Measurements from ENCODE around the gene SHROOM1. TPM values are rescaled to one million over a fixed set of nuclear protein-coding genes. Genes with fewer than 3 reads are reported as not detected.
"Not testable (repeated sequence)": the region's sequence is repeated elsewhere in the genome, so short reads cannot be mapped to it uniquely, and the experiment has no call there.

The SHROOM1 gene
- 0.47 TPM for total RNA-seq

DNA sequence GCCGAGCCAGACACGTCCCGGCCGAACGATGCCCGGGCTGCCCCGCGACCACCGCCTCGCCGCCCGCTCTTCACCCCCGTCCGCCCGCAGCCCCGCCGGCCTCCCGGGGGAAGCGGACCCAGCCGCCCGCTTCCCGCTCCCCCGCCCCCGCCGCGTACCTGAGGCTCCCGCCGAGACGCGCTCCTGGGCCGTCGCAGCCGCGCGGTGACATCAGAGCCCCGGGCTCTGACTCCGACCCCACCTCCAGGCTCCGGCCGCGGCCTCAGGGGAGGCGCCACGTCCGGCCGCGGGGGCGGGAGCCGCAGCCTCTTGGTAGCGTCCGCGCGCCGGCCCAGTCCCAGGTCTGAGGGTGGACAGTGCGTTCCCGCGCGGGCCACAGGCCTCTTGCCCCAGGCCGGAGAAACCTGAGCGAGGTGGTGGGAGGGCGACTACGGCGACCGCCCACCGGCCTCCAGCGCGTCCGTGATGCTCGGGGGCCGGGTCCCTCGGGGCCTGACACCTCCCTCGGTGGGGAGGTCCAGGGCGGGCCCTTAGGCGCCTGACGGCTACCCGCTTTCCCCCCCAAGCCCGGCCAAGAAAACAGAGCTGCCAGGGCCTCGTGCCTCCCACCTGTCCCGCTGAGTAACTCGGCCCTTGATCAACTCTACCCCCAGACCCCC, at the start of gene SHROOM1:
Gene SHROOM1, minus strand, starts transcription at position 212 of the 659 bp plus-strand sequence. CDS start 4,507 bp downstream, outside the sequence.
- no peak for DNase-seq

DNA sequence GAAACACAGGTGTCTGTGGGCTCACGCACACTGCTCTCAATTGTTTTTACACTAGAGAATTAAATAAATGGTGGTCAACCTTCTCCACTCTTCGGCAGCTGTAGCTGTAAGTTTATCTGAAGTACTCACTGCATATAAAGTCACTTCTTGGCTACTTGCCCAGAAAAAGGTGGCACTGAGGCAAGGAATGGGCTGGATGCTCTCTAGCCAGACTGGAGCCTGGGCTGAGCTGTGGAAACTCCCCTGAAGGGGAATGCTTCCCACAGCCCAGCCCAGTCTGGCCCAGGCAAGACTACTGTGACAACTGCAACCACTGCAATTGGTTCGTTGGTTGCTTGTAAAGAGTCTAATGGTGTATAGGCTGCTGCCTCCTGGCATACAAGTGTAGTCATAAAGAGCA, 47.5 kb upstream of the SHROOM1 start:
- no peak for DNase-seq

DNA sequence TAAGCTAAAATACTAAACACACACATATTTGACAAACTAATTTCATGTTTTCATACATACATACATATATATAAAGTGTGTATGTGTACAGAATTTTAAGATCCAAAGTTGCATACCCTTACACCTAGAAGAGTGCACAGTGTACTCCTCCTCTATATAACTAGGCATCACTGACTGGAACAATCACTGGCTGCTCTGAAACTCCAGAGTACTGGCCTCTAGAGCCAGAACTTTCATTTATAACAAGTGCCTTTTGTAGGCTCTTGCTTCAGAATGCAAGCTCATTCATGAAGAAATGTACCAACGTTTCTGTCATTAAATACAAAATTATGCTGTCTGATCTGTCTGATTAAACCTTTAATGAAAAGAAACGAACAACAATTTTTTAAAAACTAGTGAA, 47.0 kb upstream of the SHROOM1 start:
- no peak for DNase-seq

- DNase-seq = no peak
Measured at GRCh38 chr5:132876020-132876759, 45.7 kb upstream of the SHROOM1 start.

DNA sequence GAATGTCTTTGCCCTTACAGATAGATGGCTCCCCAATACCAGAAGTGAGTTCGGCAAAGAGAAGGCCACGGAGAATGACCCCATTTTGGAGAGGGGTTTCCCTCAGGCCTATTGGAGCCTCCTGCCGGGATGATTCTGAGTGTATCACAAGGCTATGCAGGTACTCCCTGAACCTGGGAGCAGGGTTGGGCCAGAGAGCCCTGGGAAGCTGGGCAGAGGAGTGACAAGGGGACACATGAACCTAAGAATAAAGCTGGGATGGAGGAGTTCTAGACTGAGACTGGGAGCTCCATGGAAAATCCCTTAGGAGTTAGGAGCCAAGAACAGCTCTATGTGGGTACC, 43.5 kb upstream of the SHROOM1 start:
- no peak for DNase-seq

- no peak for DNase-seq
Measured at GRCh38 chr5:132873119-132873929, 42.9 kb upstream of the SHROOM1 start, which contains the start of gene LEAP2. TSS of gene LEAP2 (plus strand) at chr5:132873668. CDS start at chr5:132873695, 27 bp downstream.

DNA sequence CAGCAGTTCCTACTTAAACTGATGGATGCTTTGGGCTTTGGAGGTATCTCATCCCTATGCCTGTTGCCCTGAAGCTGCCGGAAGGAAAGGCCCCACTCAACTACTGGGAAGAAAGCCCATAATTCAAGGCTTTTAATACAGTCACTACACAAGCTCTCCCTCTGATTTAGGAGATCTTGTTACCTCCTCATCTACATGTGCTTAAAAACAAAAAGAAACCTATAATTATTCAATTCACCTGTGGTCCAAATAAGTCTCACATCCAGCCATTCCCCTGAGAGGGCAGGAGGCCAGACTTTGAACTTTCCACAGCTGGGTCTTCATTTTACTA, 42.3 kb upstream of the SHROOM1 start:
- DNase-seq = no peak

DNA sequence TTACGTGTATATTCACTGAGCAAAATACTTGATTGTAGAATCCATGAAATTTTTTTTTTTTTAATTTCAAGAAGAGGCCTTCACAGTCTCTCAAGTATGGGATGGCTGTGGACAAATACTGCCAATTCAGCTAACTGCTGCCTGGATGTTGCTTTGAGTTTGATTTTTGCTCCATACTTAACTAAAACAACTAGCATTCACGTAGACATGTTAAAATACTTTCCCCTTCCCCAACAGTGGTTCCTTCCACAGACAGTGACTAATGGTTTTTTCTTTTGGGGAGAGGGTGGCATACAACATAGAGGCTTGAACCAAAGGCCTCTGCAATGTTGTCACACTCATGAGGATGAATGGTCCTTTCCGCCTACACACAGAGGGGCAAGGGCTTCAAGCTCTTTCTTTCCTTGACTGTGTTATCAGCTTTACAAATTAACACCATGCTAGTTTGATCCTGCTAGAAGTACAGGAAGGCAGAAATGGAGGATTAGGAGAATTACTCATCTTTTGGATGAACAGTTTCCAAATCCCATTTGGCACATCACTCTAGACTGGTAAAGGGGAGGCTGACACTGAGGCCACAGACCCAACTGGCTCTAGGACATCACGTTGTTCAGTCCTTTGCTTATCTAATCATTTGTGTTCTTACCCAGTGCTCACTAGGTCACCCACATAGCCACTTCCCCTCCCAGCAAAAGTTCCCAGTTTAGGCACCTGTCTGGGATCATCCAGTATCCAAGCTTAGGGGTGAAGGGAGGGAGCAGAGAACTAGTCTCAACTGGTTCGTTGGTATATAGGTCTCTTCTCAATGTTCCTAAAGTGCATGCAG, 41.2 kb upstream of the SHROOM1 start:
- no peak for DNase-seq

DNA sequence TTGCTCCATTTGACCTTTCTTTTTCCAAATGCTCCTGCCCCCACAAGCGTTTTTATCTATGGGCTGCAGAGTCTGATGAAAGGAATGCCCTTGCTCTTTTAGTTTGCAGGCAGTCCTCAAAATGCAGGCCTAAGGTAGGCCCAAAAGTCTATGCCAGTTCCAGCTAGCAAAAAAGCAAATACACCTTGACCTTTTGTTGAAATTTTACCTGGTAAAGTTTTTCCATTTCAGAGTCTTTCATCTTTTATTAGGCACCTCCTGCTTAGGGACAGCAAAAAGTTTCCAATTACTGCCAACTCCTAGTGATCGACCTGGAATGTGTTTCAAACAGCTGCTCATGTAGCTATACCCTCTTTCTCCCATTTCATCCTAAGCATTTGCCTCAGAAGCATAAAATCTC, 40.4 kb upstream of the SHROOM1 start:
- DNase-seq = no peak

- DNase-seq = no peak
Measured at GRCh38 chr5:132868754-132869153, 38.3 kb upstream of the SHROOM1 start.

- DNase-seq = no peak
Measured at GRCh38 chr5:132867046-132867451, 36.6 kb upstream of the SHROOM1 start.

GRCh38 chr5:132866342-132867045, 36.0 kb upstream of the SHROOM1 start, which contains the start of the genes GDF9 and UQCRQ:
TSS of gene GDF9 (minus strand) at chr5:132866469. CDS start at chr5:132864533, 1,936 bp downstream.
TSS of gene UQCRQ (plus strand) at chr5:132866642. CDS start at chr5:132866882, 240 bp downstream.
- peak; percentile 98 for DNase-seq

DNA sequence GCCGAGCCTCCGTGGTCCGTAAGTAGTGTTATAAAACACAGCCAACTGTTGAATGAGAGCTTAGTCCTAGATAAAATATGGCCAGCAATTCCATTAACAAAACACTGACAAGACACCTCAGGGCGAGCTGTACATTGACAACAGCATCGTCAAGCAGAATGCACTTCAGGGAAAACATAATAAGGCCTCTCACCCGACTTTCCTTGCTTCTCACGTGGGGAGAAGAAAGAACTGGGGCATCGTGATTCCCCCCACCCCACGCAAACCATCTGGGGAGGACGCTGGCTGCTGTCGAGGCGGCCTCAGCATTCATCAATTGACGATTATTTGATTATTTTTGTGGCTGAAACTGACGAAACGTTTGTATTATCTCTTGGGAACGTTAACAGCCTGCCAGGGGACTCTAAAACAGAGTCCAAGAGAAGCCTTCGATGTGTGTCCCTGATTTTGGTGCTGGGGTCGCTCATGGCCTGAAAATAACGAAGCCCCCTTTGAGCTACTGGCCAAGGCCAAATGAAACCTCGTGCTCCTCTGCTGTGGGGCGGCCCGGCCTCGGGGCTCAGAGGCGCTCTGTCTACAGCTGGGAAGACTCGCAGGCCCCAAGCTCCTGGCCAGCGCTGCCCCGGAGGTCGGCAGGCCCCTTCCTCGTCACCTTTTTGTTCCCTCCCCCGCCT, 35.4 kb upstream of the SHROOM1 start:
- no peak for DNase-seq

DNA sequence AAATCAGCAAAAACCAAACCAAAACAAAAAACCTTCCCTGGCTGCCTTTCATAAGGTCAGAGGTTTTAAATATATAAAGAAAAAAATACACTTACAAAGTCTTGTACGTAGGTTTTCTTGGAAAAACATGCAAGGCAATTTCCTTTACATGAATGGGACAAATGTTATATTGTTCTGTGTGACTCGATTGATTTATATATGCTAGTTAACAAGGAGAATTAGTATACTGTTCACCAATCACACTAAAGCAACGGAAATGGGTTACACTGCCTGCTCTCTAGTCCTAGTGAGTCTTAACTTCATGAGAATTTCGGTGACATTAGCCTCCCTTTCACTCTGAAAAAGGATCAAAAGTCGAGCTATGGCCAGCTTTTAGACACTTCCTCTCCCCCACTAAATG, 30.3 kb upstream of the SHROOM1 start:
- DNase-seq = no peak

DNA sequence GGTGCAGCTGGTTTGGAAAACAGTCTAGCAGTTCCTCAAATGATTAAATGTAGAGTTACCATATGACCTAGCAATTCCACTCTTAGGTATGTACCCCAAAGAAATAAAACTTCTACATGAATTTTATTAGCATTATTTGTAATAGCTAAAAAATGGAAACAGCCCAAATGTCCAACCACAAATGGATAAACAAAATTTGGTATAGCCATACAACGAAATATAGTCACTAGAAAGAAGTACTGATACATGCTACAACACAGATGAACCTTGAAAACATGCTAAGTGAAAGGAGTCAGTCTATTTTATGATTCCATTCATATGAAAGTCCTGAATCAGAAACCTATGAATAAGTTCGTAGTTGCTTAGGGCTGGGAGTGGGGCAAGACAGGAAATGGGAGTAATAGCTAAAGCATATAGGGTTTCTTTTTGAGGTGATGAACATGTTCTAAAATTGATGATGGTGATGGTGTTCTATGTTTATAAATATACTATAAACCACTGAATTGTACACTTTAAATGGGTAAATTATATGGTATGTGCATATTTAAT, 29.5 kb upstream of the SHROOM1 start:
- no peak for DNase-seq

DNA sequence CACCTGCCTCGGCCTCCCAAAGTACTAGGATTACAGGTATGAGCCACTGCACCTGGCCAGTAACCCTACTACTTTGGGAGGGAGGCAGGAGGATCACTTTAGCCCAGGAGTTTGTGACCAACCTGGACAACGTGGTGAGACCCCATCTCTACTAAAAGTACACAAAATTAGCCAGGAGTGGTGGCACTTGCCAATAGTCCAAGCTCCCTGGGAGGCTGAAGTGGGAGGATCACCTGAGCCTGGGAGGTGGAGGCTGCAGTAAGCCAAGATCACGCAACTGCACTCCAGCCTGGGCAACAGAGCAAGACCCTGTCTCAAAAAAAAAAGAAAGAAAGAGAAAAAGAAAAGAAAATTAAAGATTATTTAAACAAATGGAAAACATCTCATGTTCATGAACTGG, 25.6 kb upstream of the SHROOM1 start:
- DNase-seq = no peak

- not testable (repeated sequence) for DNase-seq
Measured at GRCh38 chr5:132854992-132855391, 24.5 kb upstream of the SHROOM1 start.

GRCh38 chr5:132854301-132854700, 23.9 kb upstream of the SHROOM1 start:
- DNase-seq = no peak

DNA sequence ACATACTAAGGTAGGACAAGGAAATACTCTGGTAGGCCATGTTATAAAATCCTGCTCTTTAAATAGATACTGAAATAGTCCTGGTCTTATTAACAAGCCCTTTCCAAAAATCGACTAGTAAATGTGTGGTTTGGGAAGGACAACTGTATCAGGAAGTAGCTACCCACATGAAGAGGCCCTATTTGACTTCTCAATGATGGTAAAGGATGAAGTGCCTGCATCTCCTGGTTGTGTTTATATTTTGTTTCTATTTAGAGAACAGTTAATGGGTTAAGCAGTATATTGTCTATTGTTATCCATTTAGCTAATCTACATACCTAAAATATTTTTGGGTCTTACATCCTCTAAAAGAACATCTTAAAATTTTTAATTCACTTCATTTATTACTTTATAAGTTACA, 23.3 kb upstream of the SHROOM1 start:
- DNase-seq = no peak

DNA sequence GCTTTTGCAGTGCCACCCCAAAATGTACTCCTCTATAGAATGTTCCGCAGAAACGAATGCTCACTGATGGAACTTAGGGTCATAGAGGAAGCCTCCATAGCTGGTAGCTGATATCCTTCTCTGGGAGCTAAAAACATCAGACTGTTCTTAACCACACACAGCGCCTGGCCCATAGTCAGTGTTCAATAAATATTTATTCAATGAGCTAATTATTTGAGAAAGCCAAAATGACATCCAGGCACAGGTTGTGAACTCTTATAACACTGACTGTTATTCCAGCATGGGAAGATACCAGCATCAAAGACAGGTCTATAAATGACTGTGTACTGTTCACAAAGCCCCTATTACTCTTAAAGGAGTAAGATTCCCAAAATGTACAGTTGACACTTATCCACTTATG, 22.9 kb upstream of the SHROOM1 start:
- DNase-seq = no peak

DNA sequence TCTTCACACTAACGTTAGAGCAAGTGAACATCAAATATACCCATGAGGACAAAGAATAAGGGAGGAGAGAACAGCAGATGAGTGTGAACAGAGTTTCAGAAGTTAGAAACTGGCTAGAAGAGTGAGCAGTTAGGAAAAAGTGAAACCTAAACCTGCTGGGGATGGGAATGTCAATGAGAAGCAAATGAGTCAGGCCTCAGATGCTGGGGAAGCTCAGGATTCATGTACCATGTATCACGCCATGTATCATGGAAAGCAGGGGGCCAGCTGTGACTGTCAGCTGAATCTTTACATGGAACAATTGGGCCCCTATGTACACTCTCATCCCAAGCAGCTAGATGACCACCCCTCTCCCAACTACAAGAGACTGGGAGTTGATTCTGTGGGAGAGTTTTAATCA, 19.6 kb upstream of the SHROOM1 start:
- no peak for DNase-seq
